HG03139 (cell line): Measurements from ENCODE around the gene TPCN2.
"Not testable (repeated sequence)": the region's sequence is repeated elsewhere in the genome, so short reads cannot be mapped to it uniquely, and the experiment has no call there.

ENCODE experiments used
- ATAC-seq: cut with Tn5 transposase; IDR thresholded peaks from one replicate; pipeline ENCODE4 v1.9.1; 2021; ENCODE audit not compliant: unreplicated experiment

TPCN2 gene

GRCh38 chr11:69048694-69049489 is at the start of gene TPCN2:
Gene TPCN2 (plus strand): TSS chr11:69048932. CDS start chr11:69048998, 66 bp downstream.
- ATAC-seq, result peak; percentile 83

- ATAC-seq, result no peak
Observed at GRCh38 chr11:68999093-68999747, 49.5 kb upstream of the TPCN2 start.

- not testable (repeated sequence) for ATAC-seq
Observed at GRCh38 chr11:68999748-69000355, 48.9 kb upstream of the TPCN2 start.

GRCh38 chr11:69000391-69000790 is 48.3 kb upstream of the TPCN2 start:
- ATAC-seq, result no peak

GRCh38 chr11:69000831-69001242 is 47.9 kb upstream of the TPCN2 start:
- ATAC-seq, result no peak

GRCh38 chr11:69001243-69002081 is 47.3 kb upstream of the TPCN2 start:
- ATAC-seq, result no peak

GRCh38 chr11:69002110-69002569 is 46.6 kb upstream of the TPCN2 start:
- ATAC-seq, result no peak

- no peak for ATAC-seq
Observed at GRCh38 chr11:69002570-69003231, 46.0 kb upstream of the TPCN2 start.

GRCh38 chr11:69003301-69003865 is 45.3 kb upstream of the TPCN2 start:
- ATAC-seq, result no peak

- no peak for ATAC-seq
Observed at GRCh38 chr11:69003866-69004367, 44.8 kb upstream of the TPCN2 start.

GRCh38 chr11:69004411-69005182 is 44.1 kb upstream of the TPCN2 start:
- ATAC-seq, result no peak

- ATAC-seq, result no peak
Observed at GRCh38 chr11:69005183-69005630, 43.5 kb upstream of the TPCN2 start.

- ATAC-seq, result no peak
Observed at GRCh38 chr11:69005631-69006368, 42.9 kb upstream of the TPCN2 start.

GRCh38 chr11:69006816-69007215 is 41.9 kb upstream of the TPCN2 start:
- no peak for ATAC-seq

GRCh38 chr11:69007975-69008381 is 40.8 kb upstream of the TPCN2 start:
- ATAC-seq, result no peak

GRCh38 chr11:69008737-69009440 is 39.8 kb upstream of the TPCN2 start:
- ATAC-seq, result no peak

- ATAC-seq, result no peak
Observed at GRCh38 chr11:69009441-69010211, 39.1 kb upstream of the TPCN2 start.
